Loucy (cell line): ENCODE results near the gene BCAS1.
A peak's percentile ranks its signal among the peaks of the same experiment; 100 is the strongest.

Experiments used
- H2AFZ ChIP-seq: fragments of 200-600 bp; sonication (generic); 2 replicates; pipeline ENCODE4 v1.6.0; 2016; ENCODE audit warnings: antibody characterized with exemption, mild to moderate bottlenecking, low read length, moderate library complexity
- H3F3A ChIP-seq: fragments of 200-600 bp; 2 replicates; pipeline ENCODE4 v1.6.0; 2016; ENCODE audit warnings: antibody characterized with exemption, low read depth, mild to moderate bottlenecking
- H3K27me3 ChIP-seq: fragments of 200-600 bp; sonication (generic); 2 replicates; pipeline ENCODE4 v1.6.1; 2014; ENCODE audit warnings: low read length, mild to moderate bottlenecking; ENCODE audit not compliant: insufficient read depth, poor library complexity, severe bottlenecking
- H3K36me3 ChIP-seq: fragments of 200-600 bp; sonication (generic); 2 replicates; pipeline ENCODE4 v1.6.1; 2016; ENCODE audit warnings: low read length; ENCODE audit not compliant: insufficient read depth
- H3K4me1 ChIP-seq: fragments of 200-600 bp; sonication (generic); 2 replicates; pipeline ENCODE4 v1.5.1; 2014; ENCODE audit warnings: low read length, mild to moderate bottlenecking; ENCODE audit not compliant: insufficient read depth, poor library complexity, severe bottlenecking
- H3K4me2 ChIP-seq: fragments of 200-600 bp; sonication (generic); 2 replicates; pipeline ENCODE4 v1.6.0; 2014; ENCODE audit warnings: antibody characterized with exemption, low read length, low read depth, mild to moderate bottlenecking; ENCODE audit not compliant: poor library complexity, severe bottlenecking
- H3K4me3 ChIP-seq: fragments of 200-600 bp; sonication (generic); 2 replicates; pipeline ENCODE4 v1.5.1; 2014; ENCODE audit warnings: low read length, mild to moderate bottlenecking, mixed read lengths; ENCODE audit not compliant: poor library complexity, severe bottlenecking
- H3K79me2 ChIP-seq: fragments of 200-600 bp; sonication (generic); 2 replicates; pipeline ENCODE4 v1.6.1; 2014; ENCODE audit warnings: low read length; ENCODE audit not compliant: insufficient read depth
- H3K9ac ChIP-seq: fragments of 200-600 bp; sonication (generic); 2 replicates; pipeline ENCODE4 v1.6.0; 2014; ENCODE audit warnings: mild to moderate bottlenecking, low read depth, low read length, moderate library complexity; ENCODE audit not compliant: poor library complexity, severe bottlenecking
- H3K9me2 ChIP-seq: fragments of 200-600 bp; sonication (generic); replicated peaks from 2 replicates; pipeline ENCODE4 v1.6.1; 2016; ENCODE audit warnings: low read depth, low read length, mixed read lengths
- H3K9me3 ChIP-seq: fragments of 200-600 bp; sonication (generic); 2 replicates; pipeline ENCODE4 v1.6.1; 2014; ENCODE audit warnings: mild to moderate bottlenecking, antibody characterized with exemption, low read length, low read depth; ENCODE audit not compliant: insufficient read depth
- H4K20me1 ChIP-seq: fragments of 200-600 bp; sonication (generic); 2 replicates; pipeline ENCODE4 v1.6.0; 2014; ENCODE audit warnings: antibody characterized with exemption, low read length, mild to moderate bottlenecking; ENCODE audit not compliant: insufficient read depth, poor library complexity, severe bottlenecking
- CTCF ChIP-seq: fragments of 200-600 bp; sonication (generic); conservative IDR thresholded peaks from 2 replicates; pipeline ENCODE4 v1.5.1; 2014; ENCODE audit warnings: mild to moderate bottlenecking, antibody characterized with exemption, low read length
- EZH2phosphoT487 ChIP-seq: fragments of 200-600 bp; IDR thresholded peaks from 2 replicates; pipeline ENCODE4 v1.6.1; 2018; ENCODE audit warnings: antibody characterized with exemption, mild to moderate bottlenecking, moderate library complexity, borderline replicate concordance

Gene BCAS1

DNA sequence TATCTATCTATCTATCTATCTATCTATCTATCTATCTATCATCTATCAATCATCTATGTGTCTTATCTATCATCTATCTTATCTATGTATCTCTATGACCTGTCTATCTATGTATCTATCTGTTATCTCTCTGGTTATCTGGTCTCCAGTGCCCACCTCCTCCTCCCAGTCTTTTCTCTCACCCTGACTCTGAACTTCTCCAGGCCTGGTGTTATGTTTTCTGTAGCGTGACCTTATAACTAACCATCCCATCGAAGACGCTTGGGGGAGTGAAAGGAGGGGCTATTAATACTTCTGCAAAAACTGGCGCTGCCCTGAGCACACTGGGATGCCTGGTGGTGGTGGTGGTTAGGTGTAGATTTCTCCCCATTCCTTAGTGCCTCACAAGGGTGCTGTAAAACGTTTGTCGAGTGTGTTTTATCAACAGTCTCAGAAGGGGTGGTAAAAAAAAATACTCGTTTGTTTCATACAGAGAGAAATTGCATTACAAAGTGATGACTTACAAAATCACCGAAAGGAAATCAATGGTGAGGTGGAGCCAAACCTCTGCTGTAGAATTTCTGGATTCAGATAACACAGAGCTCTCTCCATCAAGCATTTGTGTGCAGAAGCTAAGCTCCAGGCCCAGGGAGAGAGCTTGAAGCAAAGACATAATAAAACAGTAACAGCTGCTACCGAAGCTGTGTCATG, 156.2 kb downstream of the BCAS1 start:
- Histone ChIP-seq H3K79me2 (no peaks in the 10 kb centered on the region), H3K36me3 (no peaks in the 10 kb centered on the region; the same call in 1 of the 2 replicates), H3K4me2 (peak overlapping the region; percentile 84), H2AFZ (no peak overlapping the region), H3K27me3 (no peaks in the 10 kb centered on the region), H3K9me3 (peaks cover 8% of the 10 kb centered on the region; the same call in 1 of the 2 replicates), H3K9ac (peak overlapping the region; percentile 84), H3K9me2 (no peaks in the 10 kb centered on the region), H3K4me3 (peak overlapping the region; percentile 78), H3F3A (no peaks in the 10 kb centered on the region), H3K4me1 (peaks cover 25% of the 10 kb centered on the region), H4K20me1 (no peaks in the 10 kb centered on the region)
- no peak for TF ChIP-seq CTCF
- TF ChIP-seq EZH2phosphoT487 = no peak

GRCh38 chr20:53911301-53911700, 159.1 kb downstream of the BCAS1 start:
- Histone ChIP-seq H4K20me1 (no peaks in the 10 kb centered on the region), H3K36me3 (no peaks in the 10 kb centered on the region; the same call in 1 of the 2 replicates), H2AFZ (no peak overlapping the region), H3K4me3 (no peak overlapping the region), H3K9me2 (no peaks in the 10 kb centered on the region), H3K4me1 (peaks cover 29% of the 10 kb centered on the region), H3K4me2 (no peak overlapping the region), H3F3A (no peaks in the 10 kb centered on the region), H3K79me2 (no peaks in the 10 kb centered on the region), H3K9ac (no peak overlapping the region), H3K9me3 (peaks cover 8% of the 10 kb centered on the region; the same call in 1 of the 2 replicates), H3K27me3 (no peaks in the 10 kb centered on the region)
- no peak for TF ChIP-seq EZH2phosphoT487
- TF ChIP-seq CTCF = no peak

DNA sequence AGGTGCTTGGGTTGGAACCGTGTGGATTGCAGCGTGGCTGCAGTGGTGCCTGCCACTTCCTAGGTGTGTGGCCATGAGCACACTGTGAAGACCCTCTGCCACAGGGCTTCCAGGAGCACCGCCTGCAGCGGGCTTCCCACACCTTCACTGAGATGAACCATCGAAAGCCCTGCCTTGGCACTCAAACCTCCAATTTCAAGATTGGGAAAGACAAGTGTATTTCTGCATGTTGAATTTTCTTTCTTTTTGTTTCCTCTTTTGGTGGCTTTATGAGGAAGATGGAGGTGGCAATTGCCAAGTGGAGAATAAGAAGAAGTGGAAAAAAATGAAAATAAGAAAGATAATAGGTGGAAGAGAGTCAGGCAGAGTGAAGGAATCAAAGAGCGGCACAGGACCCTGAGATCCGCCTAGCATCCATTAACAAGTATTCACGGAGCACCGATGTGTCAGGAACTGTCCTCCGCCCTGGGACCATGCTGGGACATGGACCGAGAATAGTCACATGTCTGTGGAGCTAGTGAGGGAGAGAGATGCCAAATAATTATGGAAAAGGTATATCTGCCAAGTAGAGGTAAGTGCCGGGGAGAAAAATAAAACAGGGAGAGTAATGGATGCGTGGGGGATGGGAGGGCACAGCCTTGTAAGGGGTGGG, 159.9 kb downstream of the BCAS1 start:
- Histone ChIP-seq H3K4me3 (no peak overlapping the region), H3K9ac (no peak overlapping the region), H3K79me2 (no peaks in the 10 kb centered on the region), H3F3A (no peaks in the 10 kb centered on the region), H3K9me2 (no peaks in the 10 kb centered on the region), H3K36me3 (no peaks in the 10 kb centered on the region; the same call in 1 of the 2 replicates), H4K20me1 (no peaks in the 10 kb centered on the region), H3K27me3 (no peaks in the 10 kb centered on the region), H3K4me2 (no peak overlapping the region), H3K9me3 (peaks cover 8% of the 10 kb centered on the region; the same call in 1 of the 2 replicates), H2AFZ (no peak overlapping the region), H3K4me1 (peaks cover 32% of the 10 kb centered on the region)
- TF ChIP-seq EZH2phosphoT487 (no peak), CTCF (no peak)
